Activated CD8-positive, alpha-beta memory T cell treated with anti-CD3 and anti-CD28 coated beads, Interleukin-2, amount 50 U/mL, for 24 hours (primary cell): ENCODE measurements around the gene WDR64.
"Not testable (repeated sequence)": the region's sequence is repeated elsewhere in the genome, so short reads cannot be mapped to it uniquely, and the experiment has no call there.

ENCODE experiments used
- DNase-seq: peaks from one replicate; pipeline ENCODE4 v3.0.0-alpha.2; 2020; ENCODE audit errors: extremely low read depth

Gene WDR64

DNA sequence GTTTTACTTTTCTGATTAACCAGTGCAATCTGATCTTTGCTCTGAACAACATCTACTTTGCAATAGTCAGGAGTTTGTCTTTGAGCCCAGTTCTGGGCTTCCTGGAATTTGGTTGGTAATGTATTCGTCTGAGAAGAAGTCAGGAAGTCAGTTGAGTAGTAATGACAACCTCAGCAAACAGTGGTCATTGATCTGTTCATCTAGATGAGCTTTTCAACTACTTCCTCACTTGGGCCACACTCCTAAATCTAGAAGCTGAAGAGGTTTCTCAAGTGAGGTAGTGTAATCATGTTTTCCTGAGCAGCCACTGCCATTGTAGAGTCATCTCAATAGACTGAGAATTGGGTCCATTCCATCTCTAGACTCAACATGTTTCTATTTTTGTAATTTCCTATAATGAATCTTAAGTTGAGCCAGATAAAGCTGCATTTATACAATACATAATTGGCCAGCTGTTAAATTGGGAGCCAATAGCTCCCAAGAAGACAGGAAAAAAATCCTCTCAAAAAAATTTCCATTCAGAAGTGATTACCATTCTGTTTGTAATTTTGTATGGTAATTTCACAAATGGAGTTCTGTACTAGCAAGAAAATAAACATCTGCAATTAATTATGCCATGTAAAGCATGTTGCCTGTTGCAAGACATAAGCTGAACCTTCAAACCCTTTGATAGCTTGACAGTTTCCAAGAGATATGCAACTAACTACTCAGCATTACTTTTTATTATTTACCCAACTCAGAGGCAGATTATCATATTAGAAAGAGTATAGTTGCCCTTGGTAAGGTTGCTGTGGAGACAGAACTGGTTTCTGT is 49.6 kb downstream of the WDR64 start:
- no peak for DNase-seq

DNA sequence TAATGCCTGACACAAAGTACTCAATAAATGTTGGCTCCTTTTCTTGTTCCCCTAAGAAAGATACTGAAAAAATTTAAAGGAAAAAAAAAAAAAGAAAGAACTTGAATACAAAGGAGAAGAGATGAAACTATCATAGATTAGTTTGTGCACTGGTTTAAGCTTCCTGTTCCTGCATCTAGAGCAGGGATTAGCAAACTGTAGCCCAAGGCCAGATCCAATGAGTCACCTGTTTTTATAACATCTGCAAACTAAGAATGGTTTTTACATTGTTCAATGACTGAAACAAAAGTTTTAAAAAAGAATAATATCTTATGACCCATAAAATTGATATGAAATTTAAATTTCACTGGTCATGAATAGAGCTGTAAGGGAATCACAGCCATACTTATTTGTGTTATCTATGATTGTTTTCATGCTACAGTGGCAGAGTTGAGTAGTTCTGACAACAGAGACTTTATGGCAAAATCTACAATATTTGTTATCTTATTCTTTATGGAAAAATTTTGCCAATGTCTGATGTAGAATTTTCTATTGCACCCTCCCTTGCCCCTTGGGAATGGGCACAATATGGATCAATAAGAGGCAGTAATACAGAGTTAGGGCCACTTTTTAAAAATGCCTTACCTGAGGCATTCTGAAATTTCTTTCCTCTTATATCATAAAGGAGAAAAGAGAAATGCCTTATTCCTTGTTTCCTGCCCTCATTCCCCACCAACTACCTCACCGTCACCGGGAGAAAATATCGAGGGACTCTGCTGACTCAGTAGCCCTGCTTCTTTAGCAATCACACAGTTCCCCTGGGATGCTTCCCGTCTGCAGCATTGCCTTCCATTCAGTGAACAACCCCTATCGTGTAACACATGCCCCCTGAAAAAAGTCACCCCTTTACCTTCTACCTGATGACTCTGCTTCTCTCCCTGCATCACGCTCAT is 50.6 kb downstream of the WDR64 start:
- DNase-seq = no peak

DNA sequence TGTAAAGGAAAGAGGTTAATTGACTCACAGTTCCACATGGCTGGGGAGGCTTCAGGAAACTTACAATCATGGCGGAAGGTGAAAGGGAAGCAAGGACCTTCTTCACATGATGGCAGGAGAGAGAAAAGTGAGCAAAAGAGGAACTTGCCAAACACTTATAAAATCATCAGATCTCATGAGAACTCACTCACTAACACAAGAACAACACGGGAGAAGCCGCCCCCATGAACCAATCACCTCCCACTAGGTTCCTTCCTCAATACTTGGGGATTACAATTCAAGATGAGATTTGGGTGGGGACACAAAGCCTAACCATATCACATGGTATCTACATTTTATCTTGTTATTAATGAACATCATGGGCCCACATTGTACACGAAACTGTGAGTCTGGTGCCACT is 51.7 kb downstream of the WDR64 start:
- not testable (repeated sequence) for DNase-seq

GRCh38 chr1:241706257-241706656 is 54.2 kb downstream of the WDR64 start:
- no peak for DNase-seq

- DNase-seq = no peak
Measured at GRCh38 chr1:241706967-241707366, 54.9 kb downstream of the WDR64 start.

DNA sequence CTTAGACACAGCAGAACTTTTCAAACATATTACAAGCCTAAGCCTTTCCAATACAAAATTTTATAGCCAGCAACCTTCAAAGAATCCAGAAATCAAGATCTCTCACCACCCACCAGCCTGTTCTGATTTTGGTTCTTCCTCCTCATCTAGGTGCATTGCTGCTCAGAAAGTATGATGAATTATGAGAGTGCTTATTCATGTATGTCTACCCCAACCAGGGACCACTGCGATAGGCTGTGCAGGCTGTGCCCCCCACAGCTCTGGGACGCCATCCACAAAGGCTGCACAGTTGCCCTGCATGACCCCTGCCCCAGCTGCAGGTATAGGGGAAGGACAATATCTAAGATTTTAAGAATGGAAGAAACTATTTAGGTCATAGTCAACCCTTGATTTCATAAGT is 55.4 kb downstream of the WDR64 start:
- no peak for DNase-seq

GRCh38 chr1:241711326-241711725 is 59.2 kb downstream of the WDR64 start:
- no peak for DNase-seq

DNA sequence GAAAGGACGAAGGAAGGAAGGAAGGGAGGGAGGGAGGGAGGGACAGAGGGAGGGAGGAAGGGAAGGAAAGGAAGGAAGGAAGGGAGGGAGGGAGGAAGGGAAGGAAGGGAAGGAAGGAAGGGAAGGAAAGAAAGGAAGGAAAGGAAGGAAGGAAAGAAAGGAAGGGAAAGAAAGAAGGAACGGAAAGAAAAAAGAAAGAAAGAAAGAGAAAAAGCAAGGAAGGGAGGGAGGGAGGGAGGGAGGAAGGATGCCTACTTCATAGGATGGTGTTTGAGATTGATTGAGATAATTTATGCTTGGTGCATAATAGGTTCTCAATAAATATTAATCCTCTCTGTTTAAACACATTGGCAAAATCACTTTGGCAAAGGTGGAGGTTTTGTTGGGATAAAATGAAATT is 61.2 kb downstream of the WDR64 start:
- DNase-seq = no peak

DNA sequence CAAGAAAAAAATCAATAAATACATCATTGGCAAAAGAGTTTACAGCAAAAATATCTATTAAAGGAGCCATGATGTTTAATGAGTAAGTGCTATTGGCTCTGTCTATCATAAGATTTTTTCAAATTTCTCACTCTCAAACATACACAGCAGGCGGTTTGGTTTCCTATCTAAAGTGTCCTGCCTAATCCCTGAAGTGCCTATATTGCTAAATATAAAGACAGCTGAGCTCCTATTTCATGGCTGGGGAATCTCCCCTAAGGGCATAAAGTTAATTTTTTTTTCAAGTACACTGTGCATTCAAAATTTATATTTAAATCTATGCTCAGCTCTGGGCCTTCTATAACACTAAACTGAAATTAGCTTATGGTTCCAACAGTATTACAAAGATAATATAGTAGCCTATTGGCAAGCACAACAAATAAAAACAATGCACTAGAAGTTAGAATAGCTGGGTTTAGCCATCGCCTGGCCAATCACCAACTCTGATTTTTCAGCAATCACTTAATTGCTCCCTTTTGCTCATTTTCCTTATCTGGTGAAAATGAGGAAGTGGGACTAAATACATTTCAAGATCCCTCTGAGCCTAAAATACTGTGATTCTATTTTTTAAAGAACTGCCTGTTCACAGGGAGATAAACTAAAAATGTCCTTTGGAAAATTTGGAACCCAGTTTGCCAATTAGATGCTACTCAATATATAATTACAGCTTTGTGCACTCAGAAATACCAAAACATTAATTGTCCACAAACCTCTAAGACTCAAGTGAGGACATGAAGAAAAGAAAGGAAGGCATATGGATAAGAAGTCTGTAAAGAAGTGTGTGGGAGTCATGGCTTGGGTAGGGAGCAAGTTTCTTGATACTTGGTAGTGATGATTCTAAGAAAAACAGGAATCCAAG is 62.5 kb downstream of the WDR64 start:
- no peak for DNase-seq

GRCh38 chr1:241715435-241715834 is 63.4 kb downstream of the WDR64 start:
- DNase-seq = no peak

DNA sequence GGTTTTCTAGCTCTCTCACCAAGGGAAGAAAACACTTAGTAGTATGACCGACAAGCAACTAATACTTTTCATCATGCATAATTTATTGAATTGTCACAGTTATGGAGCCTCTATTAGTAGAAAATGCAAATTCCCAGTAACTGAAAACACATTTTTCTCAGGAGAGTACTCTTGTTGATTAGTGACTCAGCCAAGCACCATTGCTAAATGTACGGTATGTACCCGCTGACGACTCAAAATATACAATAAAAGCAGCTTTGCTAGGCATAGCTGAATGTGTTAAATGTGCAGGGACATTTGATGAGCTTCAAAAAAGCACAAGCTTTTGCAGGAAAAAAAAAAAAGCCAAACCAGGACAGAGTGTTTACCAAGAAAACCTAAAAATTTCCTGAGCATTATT is 63.9 kb downstream of the WDR64 start:
- DNase-seq = no peak

DNA sequence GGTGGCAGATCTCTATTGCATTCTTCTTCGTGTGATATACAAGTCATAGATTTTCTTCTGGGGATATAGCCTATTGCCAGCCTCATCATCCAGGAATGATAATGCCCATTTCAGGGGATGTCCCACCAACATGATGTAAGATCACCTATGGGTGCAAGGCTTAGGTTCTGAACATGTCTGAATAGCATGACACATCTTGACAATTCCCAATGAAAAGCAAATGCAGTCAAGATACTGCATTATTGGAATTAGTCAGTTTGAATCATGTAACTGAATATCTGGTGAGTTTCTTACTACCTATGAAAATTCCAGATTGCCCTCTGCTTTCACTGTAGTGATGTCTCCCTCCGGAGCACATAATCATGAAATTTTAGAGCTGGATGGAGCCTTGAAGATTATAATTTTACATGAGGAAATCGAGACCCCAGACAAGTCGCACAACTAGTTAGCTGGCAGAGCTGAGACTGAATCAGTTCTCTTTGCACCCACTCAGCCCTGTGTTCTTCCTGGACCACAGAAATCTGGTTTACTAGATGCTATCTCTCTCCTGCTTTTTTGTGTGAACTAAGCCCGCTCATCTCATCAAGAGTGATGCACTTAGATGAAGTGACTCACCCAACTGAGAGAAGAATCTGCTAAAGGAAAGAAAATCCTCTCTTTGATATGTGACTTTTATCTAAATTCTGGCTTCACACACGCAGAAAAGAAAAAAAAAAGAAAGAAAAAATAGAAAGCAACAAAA is 65.0 kb downstream of the WDR64 start:
- no peak for DNase-seq

DNA sequence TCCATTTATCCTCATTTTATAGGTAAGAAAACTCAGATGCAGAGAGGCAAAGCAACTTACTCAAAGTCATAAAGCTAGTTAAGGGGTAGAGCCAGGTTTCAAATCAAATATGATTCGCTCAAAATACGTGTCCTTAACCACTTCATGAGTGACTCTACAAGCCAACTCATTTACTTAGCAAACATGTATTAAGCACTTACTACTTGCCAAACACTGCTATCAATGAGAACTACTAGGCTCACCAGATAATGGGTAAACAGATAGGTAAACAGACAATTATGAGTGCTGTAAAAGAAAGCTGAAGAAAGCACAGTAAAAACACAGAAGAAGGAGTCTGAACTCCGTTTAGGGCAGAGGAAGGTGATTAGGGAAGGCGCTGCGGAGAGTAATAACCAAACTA is 65.9 kb downstream of the WDR64 start:
- DNase-seq = no peak

GRCh38 chr1:241721011-241721410 is 68.9 kb downstream of the WDR64 start:
- no peak for DNase-seq

- no peak for DNase-seq
Measured at GRCh38 chr1:241722947-241723346, 70.9 kb downstream of the WDR64 start.

- no peak for DNase-seq
Measured at GRCh38 chr1:241724741-241725356, 72.8 kb downstream of the WDR64 start.

GRCh38 chr1:241730031-241730430 is 78.0 kb downstream of the WDR64 start:
- DNase-seq = no peak

GRCh38 chr1:241733899-241734298 is 81.8 kb downstream of the WDR64 start:
- DNase-seq = no peak

- DNase-seq = no peak
Measured at GRCh38 chr1:241734533-241734932, 82.5 kb downstream of the WDR64 start.

DNA sequence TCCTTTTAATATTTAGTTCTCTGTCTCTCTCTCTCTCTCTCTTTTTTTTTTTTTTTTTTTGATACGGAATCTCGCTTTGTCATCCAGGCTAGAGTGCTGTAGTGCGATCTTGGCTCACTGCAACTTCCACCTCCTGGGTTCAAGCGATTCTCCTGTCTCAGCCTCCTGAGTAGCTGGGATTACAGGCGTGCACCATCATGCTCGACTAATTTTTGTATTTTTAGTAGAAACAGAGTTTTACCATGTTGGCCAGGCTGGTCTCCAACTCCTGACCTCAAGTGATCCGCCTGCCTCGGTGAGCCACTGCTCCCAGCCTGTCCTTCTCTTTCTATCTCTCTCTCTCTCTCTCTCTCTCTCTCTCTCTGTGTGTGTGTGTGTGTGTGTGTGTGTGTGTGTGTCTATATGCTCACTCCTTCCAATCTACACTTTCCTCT is 83.4 kb downstream of the WDR64 start:
- DNase-seq = not testable (repeated sequence)

- DNase-seq = no peak
Measured at GRCh38 chr1:241736387-241736786, 84.3 kb downstream of the WDR64 start.
